Chondrocyte (in vitro differentiated cells): ENCODE measurements around the gene SUCLG2. TPM values are rescaled to one million over a fixed set of nuclear protein-coding genes. Genes with fewer than 3 reads are reported as not detected.

Experiments
- DNase-seq: peaks from one replicate; pipeline ENCODE4 v3.0.0; 2021; ENCODE audit warnings: mixed read lengths, low spot score
- H3K27ac Mint-ChIP-seq: one replicate; pipeline ENCODE4 v1.8.0; 2021; ENCODE audit warnings: mild to moderate bottlenecking, moderate library complexity, mixed read lengths; ENCODE audit not compliant: unreplicated experiment
- H3K27me3 Mint-ChIP-seq: 2 replicates; pipeline ENCODE4 v1.8.0; 2021; ENCODE audit warnings: low read depth, mixed read lengths
- H3K36me3 Mint-ChIP-seq: 2 replicates; pipeline ENCODE4 v1.8.0; 2021; ENCODE audit warnings: low read depth, mixed read lengths
- H3K4me1 Mint-ChIP-seq: 2 replicates; pipeline ENCODE4 v1.8.0; 2021; ENCODE audit warnings: low read depth, mild to moderate bottlenecking, mixed read lengths
- H3K4me3 Mint-ChIP-seq: one replicate; pipeline ENCODE4 v1.8.0; 2021; ENCODE audit warnings: mild to moderate bottlenecking, moderate library complexity, mixed read lengths; ENCODE audit not compliant: unreplicated experiment
- H3K9me3 Mint-ChIP-seq: 2 replicates; pipeline ENCODE4 v1.8.0; 2021; ENCODE audit warnings: low read depth, mixed read lengths
- CTCF ChIP-seq: fragments of 200-600 bp; sonication (generic); IDR thresholded peaks from 2 replicates; pipeline ENCODE4 v1.5.0; 2021; ENCODE audit warnings: antibody characterized with exemption, mild to moderate bottlenecking, moderate library complexity
- total RNA-seq: library from RNA; stranded (reverse); gene quantifications from 3 replicates; pipeline ENCODE4 v1.2.1, GENCODE V29; 2021

Gene SUCLG2
- total RNA-seq, 1 donor from 2014 or later: 24.3 TPM

DNA sequence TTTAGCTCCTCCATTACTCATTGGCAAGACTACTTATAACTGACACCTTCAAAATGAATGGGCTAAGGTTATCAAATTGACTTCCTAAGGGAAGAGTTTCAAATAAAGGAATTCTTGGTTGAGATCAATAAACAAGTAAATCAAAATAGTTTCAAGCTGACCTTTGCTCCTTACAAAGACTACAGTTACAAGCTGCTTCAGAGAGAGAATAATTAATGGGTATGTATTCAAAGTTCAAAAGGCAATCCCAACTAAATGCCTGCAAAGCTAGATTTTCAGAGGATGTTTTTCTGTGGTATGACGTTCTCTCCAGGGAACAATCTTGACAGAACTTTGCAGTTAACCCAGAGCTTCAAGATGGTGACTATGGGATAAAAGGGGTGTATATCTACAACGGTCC is 153.7 kb downstream of the SUCLG2 start:
- no peak for DNase-seq
- H3K27ac Mint-ChIP-seq: no peak overlapping the region
- no peaks in the 10 kb centered on the region for H3K27me3 Mint-ChIP-seq
- peaks cover 2% of the 10 kb centered on the region for H3K4me1 Mint-ChIP-seq
- H3K9me3 Mint-ChIP-seq: no peaks in the 10 kb centered on the region
- H3K36me3 Mint-ChIP-seq: peaks cover 2% of the 10 kb centered on the region
- TF ChIP-seq CTCF: no peak
- no peak overlapping the region for H3K4me3 Mint-ChIP-seq

- no peak overlapping the region for H3K4me3 Mint-ChIP-seq
These were observed 156.7 kb downstream of the SUCLG2 start for GRCh38 chr3:67497746-67498145.

GRCh38 chr3:67495751-67496150 is 158.7 kb downstream of the SUCLG2 start:
- Mint-ChIP-seq H3K27me3 (no peaks in the 10 kb centered on the region), H3K27ac (no peak overlapping the region), H3K4me3 (no peak overlapping the region), H3K36me3 (peaks cover 14% of the 10 kb centered on the region), H3K9me3 (no peaks in the 10 kb centered on the region), H3K4me1 (peaks cover 2% of the 10 kb centered on the region)
- DNase-seq: no peak
- no peak for TF ChIP-seq CTCF

More at GRCh38 chr3:67497746-67498145, 156.7 kb downstream of the SUCLG2 start:
- H3K9me3 Mint-ChIP-seq: no peaks in the 10 kb centered on the region
- peaks cover 12% of the 10 kb centered on the region for H3K36me3 Mint-ChIP-seq
- DNase-seq: no peak
- H3K27ac Mint-ChIP-seq: no peak overlapping the region
- H3K27me3 Mint-ChIP-seq: no peaks in the 10 kb centered on the region
- TF ChIP-seq CTCF: no peak
- peaks cover 2% of the 10 kb centered on the region for H3K4me1 Mint-ChIP-seq

- TF ChIP-seq CTCF: no peak
- Mint-ChIP-seq H3K4me1 (peaks cover 2% of the 10 kb centered on the region), H3K9me3 (no peaks in the 10 kb centered on the region), H3K4me3 (no peak overlapping the region), H3K27ac (no peak overlapping the region), H3K36me3 (peaks cover 14% of the 10 kb centered on the region), H3K27me3 (no peaks in the 10 kb centered on the region)
- no peak for DNase-seq
These were observed 160.6 kb downstream of the SUCLG2 start for GRCh38 chr3:67493808-67494207.

- Mint-ChIP-seq H3K4me3 (no peak overlapping the region), H3K27ac (no peak overlapping the region), H3K36me3 (peaks cover 12% of the 10 kb centered on the region), H3K27me3 (no peaks in the 10 kb centered on the region), H3K4me1 (peaks cover 3% of the 10 kb centered on the region), H3K9me3 (no peaks in the 10 kb centered on the region)
- DNase-seq: no peak
- TF ChIP-seq CTCF: no peak
These were observed 163.8 kb downstream of the SUCLG2 start for GRCh38 chr3:67490658-67491057.
